Effector memory CD4-positive, alpha-beta T cell (primary cell): ENCODE data around the gene NPM3.

Experiments
- DNase-seq, 3 donors: peaks; one replicate each; pipeline ENCODE4 v3.0.0-alpha.2; 2020
- H3K27ac ChIP-seq: 2 replicates; pipeline ENCODE4 v1.7.0; 2013; ENCODE audit warnings: mild to moderate bottlenecking, low read length, moderate library complexity; ENCODE audit not compliant: insufficient read depth, poor library complexity, severe bottlenecking
- H3K27me3 ChIP-seq: replicated peaks from 2 replicates; pipeline ENCODE4 v1.7.0; 2013; ENCODE audit warnings: mild to moderate bottlenecking, low read length; ENCODE audit not compliant: insufficient read depth, control insufficient read depth, poor library complexity, severe bottlenecking
- H3K36me3 ChIP-seq: 2 replicates; pipeline ENCODE4 v1.7.0; 2013; ENCODE audit warnings: mild to moderate bottlenecking, low read length, moderate library complexity; ENCODE audit not compliant: control insufficient read depth, insufficient read depth
- H3K4me1 ChIP-seq: 2 replicates; pipeline ENCODE4 v1.7.0; 2013; ENCODE audit warnings: low read length, mild to moderate bottlenecking; ENCODE audit not compliant: control insufficient read depth, insufficient read depth, poor library complexity, severe bottlenecking
- H3K4me3 ChIP-seq: 2 replicates; pipeline ENCODE4 v1.7.0; 2013; ENCODE audit warnings: low read length, low read depth, mild to moderate bottlenecking; ENCODE audit not compliant: insufficient read depth, poor library complexity, severe bottlenecking
- H3K9me3 ChIP-seq: 2 replicates; pipeline ENCODE4 v1.7.0; 2013; ENCODE audit warnings: mild to moderate bottlenecking, low read length, moderate library complexity; ENCODE audit not compliant: control insufficient read depth

Gene NPM3

GRCh38 chr10:101767966-101768790 lies 15.1 kb downstream of the NPM3 start:
- DNase-seq, result no peak
- Histone ChIP-seq H3K36me3 (no peaks in the 10 kb centered on the region), H3K4me3 (no peak overlapping the region), H3K4me1 (no peaks in the 10 kb centered on the region), H3K27me3 (peaks cover 16% of the 10 kb centered on the region), H3K9me3 (no peaks in the 10 kb centered on the region), H3K27ac (no peak overlapping the region)

GRCh38 chr10:101767600-101767945 lies 15.7 kb downstream of the NPM3 start:
- DNase-seq, result no peak
- H3K27me3 ChIP-seq, result peaks cover 11% of the 10 kb centered on the region
- no peak overlapping the region for H3K27ac ChIP-seq
- H3K36me3 ChIP-seq, result no peaks in the 10 kb centered on the region
- H3K4me3 ChIP-seq, result no peak overlapping the region
- H3K9me3 ChIP-seq, result no peaks in the 10 kb centered on the region
- H3K4me1 ChIP-seq, result no peaks in the 10 kb centered on the region

GRCh38 chr10:101766753-101767599 lies 16.3 kb downstream of the NPM3 start:
- Histone ChIP-seq H3K4me1 (no peaks in the 10 kb centered on the region), H3K36me3 (no peaks in the 10 kb centered on the region), H3K27me3 (peaks cover 9% of the 10 kb centered on the region), H3K27ac (no peak overlapping the region), H3K4me3 (no peak overlapping the region), H3K9me3 (no peaks in the 10 kb centered on the region)
- DNase-seq, result no peak

- H3K4me3 ChIP-seq, result no peak overlapping the region
- H3K27ac ChIP-seq, result no peak overlapping the region
- no peaks in the 10 kb centered on the region for H3K9me3 ChIP-seq
- no peaks in the 10 kb centered on the region for H3K36me3 ChIP-seq
- DNase-seq, result no peak
- H3K4me1 ChIP-seq, result no peaks in the 10 kb centered on the region
- peaks cover 2% of the 10 kb centered on the region for H3K27me3 ChIP-seq
Observed at GRCh38 chr10:101766306-101766705, 16.9 kb downstream of the NPM3 start.

- Histone ChIP-seq H3K36me3 (no peaks in the 10 kb centered on the region), H3K9me3 (no peaks in the 10 kb centered on the region), H3K4me3 (no peak overlapping the region), H3K27ac (no peak overlapping the region), H3K4me1 (no peaks in the 10 kb centered on the region), H3K27me3 (no peaks in the 10 kb centered on the region)
- DNase-seq, result no peak
Observed at GRCh38 chr10:101763141-101763846, 20.0 kb downstream of the NPM3 start.

- DNase-seq, result no peak
- H3K4me1 ChIP-seq, result no peaks in the 10 kb centered on the region
- H3K27me3 ChIP-seq, result no peaks in the 10 kb centered on the region
- no peak overlapping the region for H3K4me3 ChIP-seq
- H3K36me3 ChIP-seq, result no peaks in the 10 kb centered on the region
- H3K27ac ChIP-seq, result no peak overlapping the region
- H3K9me3 ChIP-seq, result no peaks in the 10 kb centered on the region
Observed at GRCh38 chr10:101762736-101763135, 20.5 kb downstream of the NPM3 start.

- Histone ChIP-seq H3K36me3 (no peaks in the 10 kb centered on the region), H3K4me1 (no peaks in the 10 kb centered on the region), H3K27me3 (no peaks in the 10 kb centered on the region), H3K4me3 (no peak overlapping the region), H3K9me3 (no peaks in the 10 kb centered on the region), H3K27ac (no peak overlapping the region)
- DNase-seq, result no peak
Observed at GRCh38 chr10:101761226-101761625, 22.0 kb downstream of the NPM3 start.

- no peaks in the 10 kb centered on the region for H3K27me3 ChIP-seq
- H3K4me1 ChIP-seq, result no peaks in the 10 kb centered on the region
- H3K4me3 ChIP-seq, result no peak overlapping the region
- H3K36me3 ChIP-seq, result no peaks in the 10 kb centered on the region
- no peak for DNase-seq
- no peak overlapping the region for H3K27ac ChIP-seq
- H3K9me3 ChIP-seq, result no peaks in the 10 kb centered on the region
Observed at GRCh38 chr10:101760510-101760909, 22.7 kb downstream of the NPM3 start.

GRCh38 chr10:101759309-101760247 lies 23.7 kb downstream of the NPM3 start:
- no peak for DNase-seq
- Histone ChIP-seq H3K36me3 (no peaks in the 10 kb centered on the region), H3K27me3 (no peaks in the 10 kb centered on the region), H3K9me3 (no peaks in the 10 kb centered on the region), H3K27ac (no peak overlapping the region), H3K4me3 (no peak overlapping the region), H3K4me1 (no peaks in the 10 kb centered on the region)
